GM21576 (cell line): ENCODE results near the gene NPW.

Experiments
- ATAC-seq: cut with Tn5 transposase; IDR thresholded peaks from one replicate; pipeline ENCODE4 v1.9.1; 2021; ENCODE audit warnings: mild to moderate bottlenecking, moderate library complexity; ENCODE audit not compliant: unreplicated experiment

The NPW gene

DNA sequence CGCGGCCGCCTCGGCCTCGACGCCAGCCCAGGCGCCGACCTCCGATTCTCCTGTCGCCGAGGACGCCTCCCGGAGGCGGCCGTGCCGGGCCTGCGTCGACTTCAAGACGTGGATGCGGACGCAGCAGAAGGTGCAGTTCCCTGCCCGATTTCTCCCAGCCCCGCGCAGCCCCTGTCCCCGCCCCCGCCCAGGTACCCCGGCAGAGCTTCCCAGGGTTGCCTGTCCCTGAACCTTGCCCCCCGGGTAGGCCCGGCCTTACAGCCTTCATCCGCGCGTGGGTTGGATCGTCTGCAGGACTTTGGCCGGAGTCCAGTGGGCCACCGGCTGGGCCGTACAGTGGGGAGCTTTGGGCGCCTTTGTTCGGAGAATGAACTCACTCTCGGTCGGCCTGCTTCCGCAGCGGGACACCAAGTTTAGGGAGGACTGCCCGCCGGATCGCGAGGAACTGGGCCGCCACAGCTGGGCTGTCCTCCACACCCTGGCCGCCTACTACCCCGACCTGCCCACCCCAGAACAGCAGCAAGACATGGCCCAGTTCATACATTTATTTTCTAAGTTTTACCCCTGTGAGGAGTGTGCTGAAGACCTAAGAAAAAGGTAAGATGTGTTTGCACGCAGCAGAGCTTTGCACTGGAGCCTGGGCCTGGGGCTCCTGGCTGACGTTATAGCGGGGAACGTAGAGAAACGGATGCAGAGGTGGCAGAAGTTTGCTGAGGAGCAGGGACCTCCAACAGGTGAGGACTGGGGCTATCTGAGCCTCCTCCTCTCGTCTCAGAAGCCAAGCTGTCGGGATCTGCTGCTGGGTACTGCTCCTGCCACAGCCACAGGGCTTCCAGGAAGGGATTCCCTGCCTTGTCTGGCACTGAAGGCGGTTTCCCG, 35.0 kb upstream of the NPW start:
- ATAC-seq = no peak

DNA sequence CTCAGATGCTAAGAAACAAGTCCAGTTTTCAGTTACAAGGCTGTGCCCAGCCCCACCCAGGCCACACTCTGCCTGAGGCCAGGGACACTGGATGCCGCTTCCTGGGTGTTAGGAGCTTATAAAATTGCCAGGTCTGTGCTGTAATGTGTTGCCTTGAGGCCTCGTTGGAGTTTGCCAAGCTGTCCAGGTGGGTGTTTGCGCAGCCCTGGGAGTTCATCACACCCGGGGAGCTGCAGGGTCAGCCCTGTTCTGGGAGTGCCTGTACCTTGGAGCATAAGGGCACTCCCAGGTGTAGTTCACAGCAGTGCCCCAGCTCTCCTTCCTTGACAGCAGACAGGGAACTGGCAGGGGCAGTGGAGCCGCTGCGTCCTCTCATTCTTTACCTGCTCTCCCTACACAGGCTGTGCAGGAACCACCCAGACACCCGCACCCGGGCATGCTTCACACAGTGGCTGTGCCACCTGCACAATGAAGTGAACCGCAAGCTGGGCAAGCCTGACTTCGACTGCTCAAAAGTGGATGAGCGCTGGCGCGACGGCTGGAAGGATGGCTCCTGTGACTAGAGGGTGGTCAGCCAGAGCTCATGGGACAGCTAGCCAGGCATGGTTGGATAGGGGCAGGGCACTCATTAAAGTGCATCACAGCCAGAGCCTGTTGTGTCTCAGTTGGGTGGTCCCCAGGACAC, 34.0 kb upstream of the NPW start:
- no peak for ATAC-seq

DNA sequence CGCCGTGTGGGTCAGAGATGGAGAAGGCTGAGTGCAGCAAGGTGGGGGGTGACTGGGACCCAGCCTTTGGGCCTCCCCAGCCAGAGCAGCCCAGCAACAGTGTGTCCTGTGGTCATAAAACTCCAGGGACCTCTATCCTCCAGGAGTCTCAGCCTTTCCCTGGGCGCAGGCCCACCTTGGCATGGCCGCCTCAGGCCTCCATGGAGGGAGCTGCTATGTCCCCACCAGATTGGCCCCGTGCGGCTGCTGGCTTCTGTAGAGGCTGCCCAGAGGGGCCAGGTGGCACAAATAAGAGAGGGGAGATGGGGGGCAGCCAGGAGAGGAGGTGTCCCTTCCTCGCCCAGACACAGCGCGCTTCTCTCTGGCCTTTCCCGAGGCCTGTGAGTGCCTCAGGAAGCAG, 32.4 kb upstream of the NPW start:
- ATAC-seq = no peak

DNA sequence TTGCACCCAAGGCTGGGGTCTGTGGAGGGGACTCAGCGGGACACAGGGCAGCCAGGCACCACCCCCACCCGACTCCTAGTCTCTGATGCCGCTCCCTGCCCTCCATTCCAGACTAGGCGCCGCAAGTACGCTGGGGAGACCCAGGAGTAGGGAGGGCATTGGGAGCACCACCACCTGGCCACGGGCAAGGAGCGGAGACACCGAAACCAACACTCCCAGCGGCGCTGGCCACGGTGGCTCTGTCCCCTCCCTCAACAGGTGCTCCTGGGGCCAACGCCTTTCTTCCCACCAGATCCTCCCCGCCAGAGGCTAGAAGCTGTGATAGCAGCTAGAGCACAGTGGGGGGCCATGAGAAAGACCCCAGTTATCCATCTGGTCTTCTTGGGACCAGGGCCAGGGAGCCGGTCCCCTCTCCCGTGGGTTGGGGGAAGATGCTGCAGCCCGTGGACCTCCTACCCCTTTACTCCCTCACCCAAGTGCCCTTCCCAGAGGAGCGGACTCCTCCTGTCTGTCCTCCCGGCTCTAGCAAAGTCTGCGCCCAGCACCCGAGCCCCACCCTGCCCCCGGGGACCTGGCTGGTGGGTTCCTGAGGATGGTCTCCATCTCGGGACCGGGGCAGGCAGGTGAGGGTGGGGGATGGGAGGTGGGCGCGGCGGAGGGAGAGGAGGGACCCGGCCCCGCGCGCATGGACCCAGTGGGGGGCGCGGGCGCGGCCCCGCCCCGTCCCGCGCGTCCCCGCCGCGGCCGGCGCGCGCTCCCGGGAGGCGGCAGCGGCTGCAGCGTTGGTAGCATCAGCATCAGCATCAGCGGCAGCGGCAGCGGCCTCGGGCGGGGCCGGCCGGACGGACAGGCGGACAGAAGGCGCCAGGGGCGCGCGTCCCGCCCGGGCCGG, 30.1 kb upstream of the NPW start, which contains the start of gene SYNGR3:
Gene SYNGR3, plus strand, starts transcription at position 762 of the 892 bp plus-strand sequence. CDS start 133 bp downstream, outside the sequence.
- ATAC-seq = no peak

DNA sequence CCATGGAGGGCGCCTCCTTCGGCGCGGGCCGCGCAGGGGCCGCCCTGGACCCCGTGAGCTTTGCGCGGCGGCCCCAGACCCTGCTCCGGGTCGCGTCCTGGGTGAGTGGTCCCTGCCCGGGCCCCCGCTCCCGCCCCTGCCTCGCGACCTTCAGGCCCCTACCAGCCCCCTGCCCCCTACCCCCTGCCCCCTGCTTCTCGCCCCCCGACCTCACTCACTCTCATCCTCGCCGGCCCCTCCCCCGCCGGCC, 29.6 kb upstream of the NPW start:
- no peak for ATAC-seq

DNA sequence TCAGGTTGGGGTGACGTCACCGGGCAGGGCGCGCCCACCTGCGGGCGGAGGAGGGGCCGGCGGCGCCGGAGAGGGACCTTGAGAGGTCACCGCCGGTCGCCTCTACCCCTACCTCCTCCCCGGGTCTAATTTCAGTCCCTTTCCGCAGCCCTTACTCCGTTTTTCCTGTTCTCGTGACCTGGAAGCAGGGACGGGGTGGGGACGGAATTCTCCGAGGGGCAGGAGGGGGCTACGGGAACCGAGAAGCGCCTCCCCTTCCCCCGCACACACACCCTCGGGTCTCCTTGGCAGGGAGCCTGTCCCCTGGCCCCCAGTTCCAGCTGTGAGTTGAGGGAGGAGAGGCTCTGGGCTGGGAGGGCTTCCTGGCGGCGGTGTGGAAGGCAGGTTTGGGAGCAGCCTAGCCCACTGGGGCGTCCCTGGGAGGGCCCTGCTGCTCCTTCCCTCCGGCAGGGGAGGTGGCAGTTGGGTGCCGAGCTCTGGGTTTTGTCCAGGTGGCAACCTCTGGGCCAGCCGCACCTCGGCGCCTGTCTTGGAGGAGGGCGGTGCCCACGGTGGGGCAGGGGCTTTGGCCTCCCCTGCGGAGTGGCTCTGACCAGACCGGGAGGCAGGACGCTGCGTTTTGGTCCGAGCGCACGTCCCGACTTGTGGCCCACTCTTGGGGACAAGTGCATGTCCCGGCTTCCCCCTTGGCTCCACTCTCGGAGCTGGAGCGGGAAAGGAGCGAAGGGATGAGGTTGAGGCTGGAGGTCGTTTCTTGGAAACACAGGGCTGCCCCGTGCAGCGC, 29.0 kb upstream of the NPW start:
- ATAC-seq = no peak

DNA sequence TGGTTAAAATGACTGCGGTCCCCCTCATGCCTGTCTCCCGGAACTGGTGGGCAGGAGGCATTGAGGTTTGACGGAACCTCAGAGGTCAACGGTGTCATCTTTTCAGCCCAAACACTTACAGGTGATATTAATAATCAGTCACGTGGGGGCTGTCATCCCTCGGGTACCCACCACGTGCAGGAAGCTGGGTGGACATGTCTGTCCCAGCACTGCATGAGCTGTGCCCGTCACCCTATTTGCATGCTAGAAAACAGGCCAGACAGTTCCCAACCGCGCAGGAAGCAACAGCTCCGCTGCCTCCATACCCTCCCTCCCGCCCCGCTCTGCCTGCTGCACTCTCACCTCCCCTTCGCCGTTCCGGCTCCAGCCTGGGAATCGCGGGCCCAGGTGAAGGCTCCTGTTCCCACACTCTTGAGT, 28.4 kb upstream of the NPW start:
- peak; percentile 28 for ATAC-seq

DNA sequence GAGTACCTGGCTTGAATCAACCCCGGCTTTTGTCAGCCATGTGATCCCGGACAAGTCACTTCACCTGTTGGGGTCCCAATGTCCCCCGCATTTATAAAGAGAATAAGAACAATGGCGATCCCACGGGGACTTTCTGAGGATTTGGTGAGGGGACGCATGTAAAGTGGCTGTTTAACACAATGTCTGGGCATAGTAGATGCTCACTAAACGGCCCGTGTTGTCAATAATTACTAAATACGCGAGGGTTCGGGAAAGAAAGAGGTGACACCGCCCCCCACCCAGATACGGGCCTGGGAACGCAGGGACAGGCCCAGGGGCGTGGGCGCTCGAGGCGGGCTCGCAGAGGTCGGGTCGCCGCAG, 28.0 kb upstream of the NPW start:
- ATAC-seq = no peak

DNA sequence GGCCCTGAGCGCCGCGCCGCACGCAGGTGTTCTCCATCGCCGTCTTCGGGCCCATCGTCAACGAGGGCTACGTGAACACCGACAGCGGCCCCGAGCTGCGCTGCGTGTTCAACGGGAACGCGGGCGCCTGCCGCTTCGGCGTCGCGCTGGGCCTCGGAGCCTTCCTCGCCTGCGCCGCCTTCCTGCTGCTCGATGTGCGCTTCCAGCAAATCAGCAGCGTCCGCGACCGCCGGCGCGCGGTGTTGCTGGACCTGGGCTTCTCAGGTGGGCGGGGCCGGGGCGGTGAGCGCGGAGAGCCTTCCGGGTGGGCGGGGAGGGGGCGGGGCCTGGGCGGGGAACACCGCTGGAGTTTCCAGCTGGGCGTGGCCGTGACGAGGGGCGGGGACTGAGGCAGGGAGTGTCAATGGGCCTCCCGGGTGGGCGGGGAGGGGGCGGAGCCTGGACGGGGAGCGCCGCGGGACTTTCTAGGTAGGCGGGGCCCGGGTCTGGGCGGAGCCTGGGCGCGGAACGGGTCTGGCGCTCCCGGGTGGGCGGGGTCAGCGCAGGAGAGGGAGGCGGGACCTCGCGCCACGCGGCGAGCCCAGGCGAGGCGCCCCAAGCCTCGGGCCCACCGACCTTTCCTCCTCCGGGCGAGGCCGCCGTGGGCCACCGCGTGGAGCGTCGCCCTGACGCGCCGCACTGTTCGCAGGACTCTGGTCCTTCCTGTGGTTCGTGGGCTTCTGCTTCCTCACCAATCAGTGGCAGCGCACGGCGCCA, 27.5 kb upstream of the NPW start:
- peak; percentile 42 for ATAC-seq

DNA sequence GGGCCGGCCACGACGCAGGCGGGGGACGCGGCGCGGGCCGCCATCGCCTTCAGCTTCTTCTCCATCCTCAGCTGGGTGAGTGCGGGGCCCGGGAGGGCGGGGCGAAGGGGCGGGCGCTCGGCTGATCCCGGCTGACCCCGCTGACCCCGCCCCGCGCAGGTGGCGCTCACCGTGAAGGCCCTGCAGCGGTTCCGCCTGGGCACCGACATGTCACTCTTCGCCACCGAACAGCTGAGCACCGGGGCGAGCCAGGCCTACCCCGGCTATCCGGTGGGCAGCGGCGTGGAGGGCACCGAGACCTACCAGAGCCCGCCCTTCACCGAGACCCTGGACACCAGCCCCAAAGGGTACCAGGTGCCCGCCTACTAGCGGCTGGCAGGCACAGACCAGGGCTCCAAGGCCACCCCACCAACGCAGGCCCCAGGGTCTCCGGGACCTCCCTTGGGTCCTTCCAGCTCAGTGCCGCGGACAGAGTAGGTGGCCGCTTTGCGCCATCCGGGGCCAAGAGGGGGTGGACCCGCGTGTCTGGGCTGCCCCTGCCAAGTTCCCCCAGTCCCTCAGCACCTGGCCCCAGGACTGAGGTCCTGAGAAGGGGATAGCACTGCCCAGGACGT, 26.8 kb upstream of the NPW start:
- no peak for ATAC-seq

DNA sequence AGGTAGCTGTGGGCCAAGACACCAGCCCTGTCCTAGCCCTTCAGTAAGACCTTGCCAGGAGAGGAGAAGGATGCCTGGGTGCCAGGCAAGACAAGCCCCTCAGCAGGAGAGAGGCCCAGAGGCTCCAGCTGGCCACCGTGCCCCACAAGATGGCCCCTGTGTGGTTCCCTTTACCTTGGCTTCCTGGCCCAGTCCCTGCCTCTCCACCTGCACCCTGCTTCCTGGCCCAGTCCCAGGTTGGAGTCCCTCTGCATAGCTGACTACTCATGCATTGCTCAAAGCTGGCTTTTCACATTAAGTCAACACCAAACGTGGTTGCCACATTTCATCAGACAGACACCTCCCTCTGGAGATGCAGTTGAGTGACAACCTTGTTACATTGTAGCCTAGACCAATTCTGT, 25.9 kb upstream of the NPW start:
- ATAC-seq = no peak

DNA sequence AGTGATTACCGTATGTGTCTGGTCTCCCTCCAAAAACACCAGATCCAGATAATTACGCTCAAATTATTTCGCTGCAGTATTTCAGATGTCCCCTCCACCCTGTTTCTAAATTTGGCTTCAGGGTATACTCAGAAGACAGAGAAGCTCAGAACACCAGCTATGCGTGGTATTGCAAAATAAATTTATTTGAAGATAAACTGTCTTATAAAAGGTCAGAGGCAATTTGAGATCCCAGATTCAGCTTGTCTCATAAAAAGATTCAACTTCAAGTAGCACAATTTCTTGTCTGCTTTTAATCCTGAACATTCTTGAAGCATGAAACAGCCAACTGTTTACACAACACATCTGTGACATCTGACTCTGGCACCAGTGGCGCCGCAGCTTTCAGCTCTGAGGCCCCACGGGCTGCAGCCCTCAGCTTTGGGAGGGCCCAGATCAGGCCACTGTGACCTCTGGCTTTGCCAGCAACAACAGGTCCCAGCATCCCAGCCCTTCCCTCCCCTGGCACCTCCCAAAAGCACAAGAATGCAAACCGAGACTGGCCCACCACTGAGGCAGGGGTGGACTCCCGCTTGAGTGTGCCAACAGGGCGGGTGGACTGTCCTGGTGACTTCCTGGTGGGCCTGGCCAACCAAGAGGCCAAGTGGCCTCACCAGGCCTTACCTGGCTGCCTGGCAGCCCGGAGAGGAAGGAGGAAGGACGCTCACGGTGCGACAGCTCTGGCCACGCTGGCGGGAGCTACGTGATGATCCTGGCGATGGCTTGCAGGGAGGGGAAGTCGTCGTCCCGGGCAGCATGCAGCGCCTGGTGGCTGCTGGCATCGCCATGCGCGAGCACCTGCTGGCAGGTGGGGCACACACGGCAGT, 21.9 kb upstream of the NPW start:
- no peak for ATAC-seq

DNA sequence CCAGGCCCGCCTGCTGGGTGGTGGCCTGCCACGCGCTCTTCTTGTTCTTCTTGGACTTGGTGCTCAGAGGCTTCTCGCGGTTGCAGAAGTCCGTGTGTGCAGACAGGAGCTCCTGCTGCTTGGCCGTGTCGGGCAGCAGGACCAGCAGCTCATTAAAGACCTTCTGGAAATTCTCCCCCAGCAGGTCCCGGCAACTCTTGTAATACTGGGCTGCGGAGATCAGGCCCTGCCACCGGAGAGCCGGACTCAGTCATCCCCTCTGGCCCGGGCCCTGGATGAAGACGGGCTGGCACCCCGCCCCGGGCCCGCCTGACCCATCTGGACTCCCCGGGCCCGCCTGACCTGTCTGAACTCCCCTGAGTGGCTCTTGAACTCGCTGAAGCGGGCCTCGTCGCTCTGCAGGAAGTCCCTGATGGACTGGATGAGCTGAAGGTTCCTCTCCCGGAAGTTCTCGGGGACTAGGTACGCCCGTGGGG, 21.2 kb upstream of the NPW start:
- ATAC-seq = no peak

DNA sequence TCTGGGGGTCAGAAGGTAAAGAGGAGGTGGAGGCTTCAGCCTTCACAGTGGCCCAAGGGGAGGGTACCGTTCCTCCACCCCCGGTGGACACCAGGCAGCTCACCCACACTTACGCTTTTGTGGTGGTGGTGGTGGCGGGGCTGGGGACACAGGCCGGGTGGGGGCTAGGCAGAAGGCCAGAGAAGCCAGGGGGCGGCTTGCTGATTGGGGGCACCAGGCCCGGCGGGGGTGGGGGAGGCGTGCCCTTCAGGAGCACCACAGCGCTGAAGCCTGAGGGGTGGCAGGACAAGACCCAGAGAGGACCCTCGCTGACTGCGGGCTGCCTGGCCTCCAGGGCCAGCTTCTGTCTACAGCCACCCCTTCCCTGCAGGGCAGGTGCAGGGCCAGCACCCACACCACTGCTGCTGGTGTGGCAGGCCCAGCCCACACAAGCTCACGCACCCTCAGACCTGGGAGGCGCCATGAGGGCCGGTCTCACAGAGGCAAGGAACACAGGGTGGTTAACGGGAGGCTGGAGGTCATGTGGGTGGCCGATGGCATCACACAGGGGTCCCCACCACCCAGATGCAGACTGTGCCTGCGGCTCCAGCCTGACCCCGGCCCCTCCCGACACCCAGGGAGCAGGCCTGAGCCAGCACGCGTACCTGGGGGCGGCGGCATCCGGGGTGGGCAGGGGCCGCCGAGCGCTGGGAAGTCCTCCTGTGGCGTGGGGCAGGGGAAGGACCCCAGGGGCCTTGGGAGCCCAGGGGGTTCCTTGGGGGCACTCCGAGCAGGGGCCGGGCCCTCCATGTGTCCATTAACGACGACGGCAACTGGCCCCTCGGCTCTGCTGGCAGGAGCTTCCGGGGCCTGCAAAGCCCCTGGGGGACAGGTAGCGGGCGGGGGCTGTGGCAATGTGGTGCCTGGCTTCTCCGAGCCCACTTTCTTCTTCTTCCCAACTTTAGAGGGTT, 20.5 kb upstream of the NPW start:
- no peak for ATAC-seq

DNA sequence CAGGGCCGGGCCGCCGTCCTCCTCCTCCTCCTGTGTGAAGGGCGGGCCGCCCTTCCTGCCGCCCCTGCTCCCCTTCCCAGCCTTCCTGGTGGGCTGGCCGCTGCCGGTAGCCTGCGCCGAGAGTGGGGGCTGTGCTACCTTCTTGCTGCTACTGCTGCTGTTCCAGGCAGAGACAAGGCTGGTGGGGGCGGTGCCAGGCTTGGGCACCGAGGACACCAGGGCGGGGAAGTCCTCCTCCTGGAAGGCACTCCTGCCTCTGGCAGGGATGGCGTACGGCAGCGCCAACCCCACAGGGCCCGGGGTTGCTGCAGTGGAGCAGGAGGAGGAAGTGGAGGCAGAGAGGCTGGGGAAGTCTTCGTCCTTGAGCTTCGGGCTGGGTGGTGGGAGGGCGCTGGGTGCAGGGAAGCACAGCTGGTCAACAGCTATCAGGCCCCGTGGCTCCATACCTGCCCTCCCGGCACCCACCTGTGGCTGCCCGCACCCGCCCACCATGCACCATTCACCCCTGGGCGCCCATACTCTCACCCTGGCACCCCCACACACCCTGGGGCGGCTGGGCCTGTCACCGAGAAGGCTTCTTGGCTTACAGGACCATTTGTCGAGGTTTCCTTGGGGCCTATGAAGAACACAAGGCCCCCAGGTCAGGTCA, 19.6 kb upstream of the NPW start:
- ATAC-seq = no peak

DNA sequence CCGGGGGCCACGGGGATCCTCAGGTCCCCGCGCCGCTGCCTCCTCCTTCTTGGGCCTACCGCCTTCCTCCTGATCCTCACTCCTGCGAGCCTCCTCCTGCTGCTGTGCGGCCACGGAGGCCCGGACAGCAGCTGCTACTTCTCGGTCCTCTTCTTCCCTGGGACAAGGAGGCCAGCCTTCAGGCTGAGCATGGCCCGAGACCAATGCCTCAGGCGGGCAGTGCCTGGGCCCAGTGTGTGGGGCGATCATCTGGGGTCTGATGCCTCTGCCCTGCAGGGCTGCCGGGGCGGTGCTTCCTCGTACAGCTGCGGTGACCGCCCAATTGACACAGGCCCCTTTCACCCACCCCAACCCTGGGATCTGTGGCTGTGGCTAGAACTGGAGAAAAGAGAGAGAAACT, 18.6 kb upstream of the NPW start:
- ATAC-seq = no peak
